Effector memory CD4-positive, alpha-beta T cell (primary cell): ENCODE measurements around the gene LRRC10B.

Experiments used
- DNase-seq, 3 donors: peaks; one replicate each; pipeline ENCODE4 v3.0.0-alpha.2; 2020
- H3K27ac ChIP-seq: 2 replicates; pipeline ENCODE4 v1.7.0; 2013; ENCODE audit warnings: mild to moderate bottlenecking, low read length, moderate library complexity; ENCODE audit not compliant: insufficient read depth, poor library complexity, severe bottlenecking
- H3K27me3 ChIP-seq: replicated peaks from 2 replicates; pipeline ENCODE4 v1.7.0; 2013; ENCODE audit warnings: mild to moderate bottlenecking, low read length; ENCODE audit not compliant: insufficient read depth, control insufficient read depth, poor library complexity, severe bottlenecking
- H3K36me3 ChIP-seq: 2 replicates; pipeline ENCODE4 v1.7.0; 2013; ENCODE audit warnings: mild to moderate bottlenecking, low read length, moderate library complexity; ENCODE audit not compliant: control insufficient read depth, insufficient read depth
- H3K4me1 ChIP-seq: 2 replicates; pipeline ENCODE4 v1.7.0; 2013; ENCODE audit warnings: low read length, mild to moderate bottlenecking; ENCODE audit not compliant: control insufficient read depth, insufficient read depth, poor library complexity, severe bottlenecking
- H3K4me3 ChIP-seq: 2 replicates; pipeline ENCODE4 v1.7.0; 2013; ENCODE audit warnings: low read length, low read depth, mild to moderate bottlenecking; ENCODE audit not compliant: insufficient read depth, poor library complexity, severe bottlenecking
- H3K9me3 ChIP-seq: 2 replicates; pipeline ENCODE4 v1.7.0; 2013; ENCODE audit warnings: mild to moderate bottlenecking, low read length, moderate library complexity; ENCODE audit not compliant: control insufficient read depth

LRRC10B gene

DNA sequence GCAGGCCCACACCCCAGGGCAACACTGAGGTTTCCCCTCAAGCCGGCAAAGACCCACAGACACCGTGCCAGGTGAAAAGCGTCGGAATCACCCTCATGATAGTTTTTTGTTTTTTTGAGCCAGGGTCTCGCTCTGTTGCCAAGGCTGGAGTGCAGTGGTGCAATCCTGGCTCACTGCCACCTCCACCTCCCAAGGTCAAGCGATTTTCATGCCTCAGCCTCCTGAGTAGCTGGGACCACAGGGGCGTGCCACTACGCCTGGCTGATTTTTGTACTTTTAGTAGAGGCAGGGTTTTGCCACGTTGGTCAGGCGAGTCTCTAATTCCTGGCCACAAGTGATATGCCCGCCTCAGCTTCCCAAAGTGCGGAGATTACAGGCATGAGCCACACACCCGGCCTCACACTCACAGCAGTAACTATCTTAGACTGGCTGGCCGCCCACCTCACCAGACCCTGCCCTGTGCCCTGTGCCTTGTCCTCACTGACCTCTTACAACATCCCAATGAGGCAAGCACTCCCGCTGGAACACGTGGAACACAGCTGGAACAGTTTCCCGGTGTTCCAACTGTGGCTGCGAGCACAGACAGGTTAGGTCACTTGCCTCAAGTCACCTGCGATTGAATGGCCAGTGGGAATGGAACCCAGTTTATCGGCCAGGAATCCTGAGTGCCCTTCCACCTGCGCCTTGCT, 21.1 kb downstream of the LRRC10B start:
- Histone ChIP-seq H3K4me3 (no peak overlapping the region), H3K9me3 (no peaks in the 10 kb centered on the region), H3K27me3 (peaks cover 4% of the 10 kb centered on the region), H3K4me1 (no peaks in the 10 kb centered on the region), H3K27ac (no peak overlapping the region), H3K36me3 (no peaks in the 10 kb centered on the region)
- DNase-seq: no peak

DNA sequence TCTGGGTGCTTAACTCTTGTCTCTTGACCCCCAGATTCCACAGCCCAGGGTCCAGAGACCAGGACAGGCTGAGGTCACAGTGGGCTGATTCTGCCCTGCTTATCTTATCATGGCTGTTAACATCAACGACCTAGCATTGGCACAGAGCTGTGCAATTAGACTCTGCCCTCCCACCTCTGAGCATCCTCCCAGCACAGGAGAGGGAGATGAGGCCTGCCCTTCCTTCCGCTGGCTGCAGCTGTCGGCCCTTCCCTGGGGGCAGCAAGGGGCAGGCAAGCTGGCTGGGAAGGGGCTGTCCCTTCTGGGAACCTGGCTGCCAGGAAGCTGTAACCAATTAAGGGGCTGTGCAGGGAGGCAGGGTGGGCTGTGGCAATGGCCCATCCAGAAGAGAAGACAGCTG, 22.5 kb downstream of the LRRC10B start:
- Histone ChIP-seq H3K27ac (no peak overlapping the region), H3K4me3 (no peak overlapping the region), H3K27me3 (peaks cover 4% of the 10 kb centered on the region), H3K4me1 (no peaks in the 10 kb centered on the region), H3K36me3 (no peaks in the 10 kb centered on the region), H3K9me3 (no peaks in the 10 kb centered on the region)
- DNase-seq: no peak

DNA sequence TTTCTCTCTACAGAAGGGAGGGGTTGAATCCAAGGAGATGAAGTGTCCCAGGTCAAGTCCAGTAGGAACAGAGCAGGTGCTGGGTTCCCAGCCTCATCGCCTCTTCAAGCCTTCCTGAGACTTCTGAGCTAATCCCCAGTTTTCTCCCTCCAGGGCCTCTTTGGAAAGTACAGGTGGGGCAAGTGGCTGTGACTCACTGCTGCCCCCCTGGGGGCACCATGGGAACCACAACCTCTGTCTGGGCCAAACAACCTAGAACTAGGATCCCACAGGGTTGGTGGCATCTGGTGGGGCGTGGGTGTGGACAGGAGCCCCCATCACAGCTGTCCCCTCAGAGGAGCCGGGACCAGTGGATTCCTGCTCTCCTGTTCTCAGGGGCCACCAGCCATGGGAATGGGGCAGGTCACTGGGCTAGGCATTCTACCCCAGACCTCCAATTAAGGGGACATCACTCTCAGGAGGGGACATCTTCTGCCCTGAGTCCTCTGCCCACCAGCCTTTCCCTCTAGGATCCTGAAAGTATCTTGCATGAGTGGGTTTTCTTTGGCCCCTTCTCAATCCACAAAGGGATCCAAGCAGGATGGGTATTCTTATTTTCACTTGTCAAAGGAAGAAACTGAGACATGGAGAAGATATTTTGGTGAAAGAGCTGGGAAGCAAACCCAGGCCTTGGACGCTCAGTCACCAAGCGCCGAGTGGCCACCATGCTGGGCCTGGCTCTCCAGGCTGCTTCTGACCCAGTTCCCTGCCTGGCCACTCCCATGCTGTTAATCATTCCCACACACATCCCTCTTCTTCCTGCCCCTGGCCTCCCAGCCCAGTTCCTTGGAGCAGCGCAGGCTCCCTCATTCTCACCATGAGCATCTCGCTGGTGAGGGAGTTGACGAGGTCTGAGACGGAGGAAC, 23.8 kb downstream of the LRRC10B start:
- Histone ChIP-seq H3K9me3 (no peaks in the 10 kb centered on the region), H3K27ac (no peak overlapping the region), H3K27me3 (peaks cover 4% of the 10 kb centered on the region), H3K4me3 (no peak overlapping the region), H3K36me3 (no peaks in the 10 kb centered on the region), H3K4me1 (no peaks in the 10 kb centered on the region)
- DNase-seq: peak in 1 of 3 donors; percentile 8

DNA sequence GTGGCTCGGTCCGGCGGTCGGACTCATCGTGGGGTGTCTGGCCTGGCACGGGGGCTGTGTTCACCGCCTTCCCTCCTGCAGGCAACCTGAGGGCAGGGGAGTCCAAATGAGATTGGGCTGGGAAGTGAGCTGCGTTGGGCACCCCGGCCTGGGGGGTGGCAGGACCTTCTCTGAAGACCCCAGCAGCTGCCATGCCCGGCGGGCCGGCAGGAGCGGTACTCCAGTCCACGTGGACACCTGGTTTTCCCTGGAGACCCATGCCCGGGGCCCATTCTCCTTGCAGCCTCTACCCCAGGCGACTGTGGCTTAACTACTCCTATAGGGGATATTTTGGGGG, 24.5 kb downstream of the LRRC10B start:
- Histone ChIP-seq H3K36me3 (no peaks in the 10 kb centered on the region), H3K27ac (no peak overlapping the region), H3K9me3 (no peaks in the 10 kb centered on the region), H3K27me3 (peaks cover 4% of the 10 kb centered on the region), H3K4me3 (no peak overlapping the region), H3K4me1 (no peaks in the 10 kb centered on the region)
- no peak for DNase-seq

DNA sequence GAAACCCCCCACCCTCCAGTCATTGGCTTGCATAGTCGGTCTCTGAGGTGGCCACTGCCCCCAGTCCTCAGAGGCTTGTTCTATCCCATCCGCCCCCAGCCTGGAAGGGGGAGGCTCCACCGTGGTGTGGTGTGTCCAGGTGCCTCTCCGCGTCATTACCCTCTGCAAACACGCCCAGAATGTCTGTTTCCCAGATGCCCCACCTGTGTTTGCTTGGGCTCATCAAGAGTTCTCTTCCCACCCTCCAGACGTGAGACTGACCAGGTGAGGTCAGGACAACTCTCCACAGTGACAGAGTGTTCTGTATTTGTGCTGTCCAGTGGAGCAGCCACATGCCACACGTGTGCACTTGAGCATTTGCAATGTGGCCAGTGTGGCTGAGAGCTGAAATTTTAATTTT, 24.9 kb downstream of the LRRC10B start:
- no peak overlapping the region for H3K27ac ChIP-seq
- no peak for DNase-seq
- H3K36me3 ChIP-seq: no peaks in the 10 kb centered on the region
- no peak overlapping the region for H3K4me3 ChIP-seq
- H3K4me1 ChIP-seq: no peaks in the 10 kb centered on the region
- H3K27me3 ChIP-seq: peaks cover 4% of the 10 kb centered on the region
- H3K9me3 ChIP-seq: no peaks in the 10 kb centered on the region

DNA sequence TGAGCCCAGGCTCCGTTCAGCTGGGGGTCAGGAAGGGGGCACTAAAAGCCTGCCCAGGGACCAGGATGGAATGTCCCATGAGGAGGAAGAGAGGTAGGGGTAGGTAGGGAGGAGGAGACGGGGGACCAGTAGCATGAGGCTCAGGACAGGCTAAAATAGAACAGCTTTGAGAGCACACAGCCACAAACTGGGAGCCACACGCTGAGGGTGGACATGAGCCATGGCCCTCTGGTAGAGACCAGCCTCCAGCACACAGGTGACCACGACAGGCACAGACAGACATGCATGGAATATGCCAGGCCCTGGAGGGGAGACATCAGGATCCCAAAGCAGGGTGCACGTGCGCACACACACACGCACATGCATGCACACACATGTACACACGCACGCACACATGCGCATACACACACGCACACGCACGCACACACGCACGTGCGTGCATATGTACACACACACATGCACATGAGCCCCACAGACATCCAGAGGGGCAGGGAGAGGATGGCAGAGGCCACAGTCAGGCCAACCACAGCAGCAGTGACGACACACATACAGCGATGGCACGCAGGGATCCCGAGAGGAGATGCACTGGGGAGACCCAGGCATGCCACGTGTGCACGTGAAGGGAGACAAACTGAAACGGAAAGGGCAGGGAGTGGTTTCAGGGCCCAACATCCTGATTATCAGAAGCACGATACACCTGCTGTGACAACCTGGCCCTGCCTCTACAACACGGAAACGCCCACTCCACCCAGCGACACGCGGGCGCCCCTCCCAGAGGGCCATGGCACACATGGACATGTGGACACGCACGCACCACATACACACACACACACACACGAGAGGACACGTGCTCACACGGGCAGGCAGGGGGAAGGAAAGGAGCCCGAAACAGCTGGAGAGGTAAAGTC, 25.7 kb downstream of the LRRC10B start:
- DNase-seq: no peak
- Histone ChIP-seq H3K4me1 (no peaks in the 10 kb centered on the region), H3K4me3 (no peak overlapping the region), H3K9me3 (no peaks in the 10 kb centered on the region), H3K36me3 (no peaks in the 10 kb centered on the region), H3K27ac (no peak overlapping the region), H3K27me3 (peaks cover 4% of the 10 kb centered on the region)

DNA sequence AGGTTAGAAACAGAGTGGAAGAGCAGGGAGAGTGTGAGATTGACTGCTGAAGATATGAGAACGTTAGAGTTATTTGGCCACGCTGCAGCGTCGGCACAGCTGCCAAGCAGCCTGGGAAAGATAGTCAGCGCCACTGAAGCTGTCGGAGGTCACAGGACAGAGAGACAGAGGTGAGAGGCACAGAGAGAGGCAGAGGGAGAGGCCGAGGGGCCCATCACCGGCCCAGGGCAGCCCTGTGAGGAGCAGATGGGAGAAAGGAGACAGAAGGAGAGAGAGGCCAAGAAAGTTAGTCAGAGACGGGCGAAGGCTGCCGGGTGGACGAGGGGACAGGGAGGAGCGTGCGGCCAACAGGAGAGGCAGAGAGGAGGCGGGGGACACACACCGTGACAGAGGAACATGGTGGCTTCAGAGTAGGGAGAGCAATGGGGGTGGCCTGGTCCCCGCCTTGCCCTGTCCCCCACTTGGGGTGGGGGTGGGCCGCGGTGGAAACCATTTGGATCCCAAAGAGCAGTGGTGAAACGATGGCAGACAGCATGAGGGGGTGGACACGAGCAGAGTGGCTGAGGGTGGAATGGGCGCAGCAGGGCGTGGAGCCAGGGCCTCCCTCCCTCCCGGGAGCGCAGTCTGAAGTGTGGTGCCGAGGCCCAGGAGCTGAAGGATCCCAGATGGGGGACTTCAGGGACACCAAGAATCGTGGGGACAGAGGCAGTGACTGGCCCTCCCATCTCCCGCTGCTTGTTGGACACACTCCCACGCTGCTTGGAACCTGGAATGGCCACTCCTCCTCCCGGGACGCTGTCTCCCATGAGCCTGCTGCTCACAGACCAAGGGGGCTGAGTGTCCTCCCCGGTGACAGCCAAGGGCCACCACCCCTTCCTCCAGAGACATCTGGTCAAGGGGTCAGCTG, 26.6 kb downstream of the LRRC10B start:
- Histone ChIP-seq H3K27me3 (peaks cover 4% of the 10 kb centered on the region), H3K4me1 (no peaks in the 10 kb centered on the region), H3K4me3 (no peak overlapping the region)

DNA sequence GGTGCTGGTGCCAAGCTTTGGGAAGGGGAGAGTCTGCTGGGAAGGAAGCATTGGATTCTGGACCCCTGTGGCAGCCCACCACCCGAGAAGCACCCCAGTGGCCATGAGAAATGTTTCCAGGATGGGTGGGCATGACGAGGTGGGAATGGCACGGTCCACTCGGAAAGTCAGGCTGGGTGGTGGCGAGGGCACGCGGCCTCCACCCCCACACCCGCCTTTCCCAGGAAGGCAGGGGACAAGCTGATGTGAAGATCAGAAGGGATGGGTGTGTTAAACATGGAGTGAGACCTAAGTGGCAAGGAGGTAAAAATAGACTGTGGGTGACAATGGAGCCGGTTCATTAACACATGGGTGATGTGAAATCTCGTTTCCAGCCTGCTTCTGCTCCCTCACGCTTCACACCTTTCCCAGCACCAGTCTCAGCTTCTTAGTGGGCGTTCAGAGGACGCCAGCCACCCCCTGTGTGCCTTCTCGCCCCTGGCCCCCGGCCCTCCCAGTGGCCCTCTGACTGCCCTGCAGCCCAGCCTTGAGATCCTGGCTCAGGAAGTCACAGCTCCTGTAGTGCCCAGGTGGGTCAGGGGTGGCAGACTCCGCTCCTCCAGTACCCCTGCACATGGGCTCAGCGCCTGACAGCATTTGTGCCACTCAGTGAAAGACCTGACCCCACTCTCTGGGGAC, 27.6 kb downstream of the LRRC10B start:
- H3K36me3 ChIP-seq: no peaks in the 10 kb centered on the region
- no peaks in the 10 kb centered on the region for H3K9me3 ChIP-seq
- H3K4me1 ChIP-seq: no peaks in the 10 kb centered on the region
- no peak overlapping the region for H3K4me3 ChIP-seq
- DNase-seq: no peak
- no peak overlapping the region for H3K27ac ChIP-seq
- H3K27me3 ChIP-seq: peaks cover 4% of the 10 kb centered on the region

More for the DNA sequence above, 26.6 kb downstream of the LRRC10B start:
- no peak overlapping the region for H3K27ac ChIP-seq
- H3K36me3 ChIP-seq: no peaks in the 10 kb centered on the region
- DNase-seq: no peak
- H3K9me3 ChIP-seq: no peaks in the 10 kb centered on the region
